GM19193 (cell line): Measurements from ENCODE around the gene DBNDD1.
A peak's percentile ranks its signal among the peaks of the same experiment; 100 is the strongest.

Experiments used
- POLR2A ChIP-seq: IDR thresholded peaks from 4 replicates; pipeline ENCODE4 v1.6.1; 2011; ENCODE audit not compliant: insufficient read depth, insufficient read length; ENCODE audit errors: extremely low read depth

DBNDD1 gene

DNA sequence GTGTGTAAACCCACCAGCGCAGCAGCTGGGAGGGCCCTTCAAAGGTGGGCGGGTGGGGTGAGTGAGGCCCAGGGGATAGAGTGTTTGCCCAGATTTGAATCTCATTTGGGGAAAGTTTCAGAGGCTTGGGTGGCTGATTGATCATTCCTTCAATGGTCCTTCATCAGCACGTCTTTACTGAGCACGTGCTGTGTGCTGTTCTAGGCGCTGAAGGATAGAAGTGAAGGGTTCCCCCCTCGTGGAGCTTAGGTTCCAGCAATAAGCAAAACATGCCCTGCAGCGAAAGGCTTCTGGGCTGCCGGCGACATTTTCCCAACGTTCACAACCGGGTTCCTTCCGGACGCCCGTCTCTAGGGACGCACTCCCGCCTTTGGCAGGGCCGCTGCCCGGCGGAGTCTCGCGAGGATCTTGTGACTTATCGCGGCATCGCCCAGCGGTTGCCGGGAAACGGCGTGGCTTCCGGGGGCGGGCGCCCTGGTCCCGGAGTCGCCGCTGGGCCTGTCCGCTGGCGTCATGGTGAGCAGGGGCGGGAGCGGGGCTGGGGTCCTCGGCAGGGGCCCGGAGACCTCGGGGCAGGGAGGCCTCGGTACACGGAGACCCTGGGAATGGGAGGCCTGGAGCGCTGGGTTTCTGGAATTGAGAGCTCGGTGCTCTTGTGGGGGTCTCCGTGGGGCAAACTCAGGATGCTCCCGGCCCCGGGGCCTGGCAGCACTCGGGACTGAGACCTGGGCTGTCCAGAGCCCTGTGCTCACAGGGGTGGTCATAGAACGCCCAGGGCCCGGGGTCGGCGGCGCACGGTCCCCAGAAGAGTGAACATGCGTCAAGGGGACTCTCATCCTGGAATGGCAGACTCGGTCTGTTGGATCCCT is 3.2 kb upstream of the DBNDD1 start:
- peak; percentile 62 for TF ChIP-seq POLR2A

DNA sequence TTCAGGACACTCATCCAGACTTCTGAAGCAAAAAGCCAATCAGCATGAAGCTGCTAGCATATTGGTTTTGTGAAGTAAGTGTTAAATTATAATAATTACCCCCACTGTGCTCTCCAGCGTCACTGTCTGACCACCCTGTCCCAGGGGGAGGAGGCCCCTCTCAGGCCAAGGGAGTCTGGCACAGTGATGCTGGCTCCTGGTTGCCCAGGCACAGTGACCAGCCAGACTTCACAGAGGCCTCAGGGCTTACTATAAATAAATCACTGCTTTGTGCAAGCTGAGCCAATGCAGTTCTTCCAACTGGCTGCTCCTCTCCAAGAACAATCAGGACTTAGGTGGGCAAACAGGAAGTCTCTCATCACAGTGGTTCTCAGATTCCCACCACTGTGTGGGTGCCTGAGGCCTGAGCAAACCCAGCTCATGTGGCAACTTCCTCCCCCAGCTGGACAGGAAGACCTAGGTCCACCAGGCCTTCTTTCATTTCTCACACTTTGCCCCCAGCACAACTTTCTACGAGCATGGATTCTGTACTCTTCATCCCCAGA is 1.7 kb upstream of the DBNDD1 start:
- TF ChIP-seq POLR2A: no peak

GRCh38 chr16:90020260-90020837 is 1.1 kb upstream of the DBNDD1 start:
- no peak for TF ChIP-seq POLR2A

GRCh38 chr16:90019543-90020259 is 445 bp upstream of the DBNDD1 start:
- no peak for TF ChIP-seq POLR2A

DNA sequence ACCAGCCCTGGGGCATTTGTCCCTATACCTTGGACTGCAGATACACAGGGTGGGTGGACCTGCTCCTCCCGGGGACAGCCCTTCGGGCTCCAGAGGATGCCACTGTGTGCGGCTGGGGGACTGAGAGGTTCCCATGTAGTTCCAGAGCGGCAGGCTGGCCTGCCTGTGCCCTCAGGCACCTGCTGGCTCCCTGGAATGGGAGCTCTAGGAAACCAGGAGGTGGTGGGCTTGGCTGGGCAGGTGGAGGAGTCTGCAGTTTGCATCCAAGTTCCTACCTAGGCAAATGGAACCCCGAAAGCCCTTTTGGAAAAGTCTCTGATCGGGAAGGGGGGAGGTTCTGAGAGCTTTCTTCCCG is 982 bp downstream of the DBNDD1 start:
- TF ChIP-seq POLR2A: no peak

GRCh38 chr16:90016339-90016950 is 2.8 kb downstream of the DBNDD1 start:
- TF ChIP-seq POLR2A: no peak

GRCh38 chr16:90015586-90016338 is 3.5 kb downstream of the DBNDD1 start:
- no peak for TF ChIP-seq POLR2A

GRCh38 chr16:90012991-90013745 is 6.1 kb downstream of the DBNDD1 start:
- no peak for TF ChIP-seq POLR2A

DNA sequence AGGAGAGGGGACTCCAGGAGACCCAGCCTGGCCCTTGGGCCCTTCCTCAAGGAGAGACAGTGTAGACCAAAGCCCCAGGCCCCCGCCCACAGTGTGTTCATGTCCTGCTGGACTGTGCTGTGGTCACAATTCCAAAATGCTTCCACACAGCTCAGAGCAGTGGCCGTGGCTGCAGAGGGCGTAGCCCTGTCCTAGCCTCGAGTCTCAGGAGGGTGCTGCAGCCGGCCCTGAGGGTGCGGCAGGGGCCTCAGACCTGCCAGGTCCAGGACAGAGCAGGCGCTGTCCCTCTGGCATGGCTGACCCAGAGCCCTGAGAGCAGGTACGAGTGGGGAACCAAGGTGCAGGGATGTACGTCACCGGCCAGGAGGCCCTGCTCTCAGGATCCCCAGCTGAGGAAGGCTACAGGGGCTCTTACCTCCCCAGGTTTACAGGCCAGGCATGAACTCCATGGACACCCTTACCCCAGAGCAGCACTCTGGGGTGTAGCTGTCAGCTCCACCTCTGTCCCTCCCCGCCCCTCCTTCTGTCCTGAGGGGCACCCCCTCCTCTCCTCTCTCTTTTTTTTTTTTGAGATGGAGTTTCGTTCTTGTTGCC is 7.3 kb downstream of the DBNDD1 start:
- TF ChIP-seq POLR2A: no peak

GRCh38 chr16:90011508-90011819 is 7.8 kb downstream of the DBNDD1 start:
- no peak for TF ChIP-seq POLR2A

DNA sequence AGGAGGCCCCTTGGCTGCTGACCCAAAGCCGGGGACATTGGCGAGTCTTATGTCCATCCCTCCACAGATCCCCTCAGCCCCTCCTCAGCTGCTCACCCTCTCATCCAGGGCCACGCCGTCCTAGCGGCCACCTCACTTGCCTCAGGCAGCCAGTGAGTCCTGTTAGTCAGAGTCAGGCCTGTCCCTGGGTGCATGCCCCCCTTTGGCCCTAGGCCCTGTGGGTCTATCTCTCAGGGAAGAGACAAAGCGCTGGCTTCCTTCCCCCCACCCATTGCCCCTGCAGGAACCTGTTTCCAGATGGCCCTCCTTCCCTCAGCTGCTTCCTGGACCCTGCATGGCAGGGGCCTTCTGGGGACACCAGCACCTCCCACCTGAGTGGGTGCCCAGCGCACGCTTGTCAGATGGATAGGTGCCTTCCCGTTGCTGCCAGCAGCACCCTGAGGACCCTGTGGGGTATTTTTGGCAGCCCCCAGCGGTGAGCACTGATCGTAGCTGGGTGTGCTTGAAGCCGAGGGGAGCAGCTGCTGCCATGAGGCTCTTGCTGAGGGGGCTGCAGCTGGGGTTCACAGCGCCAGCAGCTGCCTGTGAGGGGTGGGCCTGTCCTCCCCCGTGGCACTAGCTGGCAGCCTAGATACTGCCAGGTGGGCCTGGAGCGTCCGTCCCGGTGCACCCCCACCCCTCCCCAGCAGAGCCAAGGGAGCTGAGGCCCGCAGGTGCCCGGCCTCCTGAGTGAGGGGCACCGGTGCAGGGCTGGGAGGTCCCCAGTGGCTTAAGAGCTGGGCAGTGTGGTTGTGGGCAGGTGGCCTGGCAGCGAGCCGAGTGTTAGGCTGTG is 8.4 kb downstream of the DBNDD1 start:
- no peak for TF ChIP-seq POLR2A

- TF ChIP-seq POLR2A: no peak
Measured at GRCh38 chr16:90009172-90009899, 9.9 kb downstream of the DBNDD1 start.

- no peak for TF ChIP-seq POLR2A
Measured at GRCh38 chr16:90008708-90009145, 10.5 kb downstream of the DBNDD1 start.

GRCh38 chr16:90007015-90007414 is 12.2 kb downstream of the DBNDD1 start:
- no peak for TF ChIP-seq POLR2A
